WTC11 (cell line): ENCODE measurements around the gene PLCB2. TPM values are rescaled to one million over a fixed set of nuclear protein-coding genes. Genes with fewer than 3 reads are reported as not detected.

Source experiments
- ATAC-seq: fragments of 200-7000 bp; cut with Tn5 transposase; 2 replicates; pipeline ENCODE4 v1.10.0; 2021; ENCODE audit warnings: mild to moderate bottlenecking, moderate library complexity
- CTCF ChIA-PET: fragments of 300-600 bp; sonication (Branson Sonifier 250); formaldehyde crosslinking; loops from one replicate; lab custom pipeline; 2021; ENCODE audit warnings: antibody characterized with exemption; lab: Charles Lee
- POLR2A ChIA-PET: fragments of 350-600 bp; sonication (Branson Sonifier 250); formaldehyde crosslinking; loops from one replicate; lab custom pipeline; 2021; ENCODE audit warnings: antibody characterized with exemption; lab: Charles Lee
- DNase-seq: peaks from one replicate; pipeline ENCODE4 v3.0.0; 2021; ENCODE audit warnings: low spot score
- H3K27ac Mint-ChIP-seq: 2 replicates; pipeline ENCODE4 v1.8.0; 2021; ENCODE audit warnings: mixed read lengths
- H3K27me3 Mint-ChIP-seq: 2 replicates; pipeline ENCODE4 v1.8.0; 2021; ENCODE audit warnings: low read depth, mild to moderate bottlenecking, moderate library complexity, mixed read lengths
- H3K36me3 Mint-ChIP-seq: 2 replicates; pipeline ENCODE4 v1.8.0; 2021; ENCODE audit warnings: mixed read lengths
- H3K4me1 Mint-ChIP-seq: 2 replicates; pipeline ENCODE4 v1.8.0; 2022; ENCODE audit warnings: mixed read lengths
- H3K4me3 Mint-ChIP-seq: 2 replicates; pipeline ENCODE4 v1.8.0; 2021; ENCODE audit warnings: mild to moderate bottlenecking, moderate library complexity, mixed read lengths
- H3K9me3 Mint-ChIP-seq: 2 replicates; pipeline ENCODE4 v1.8.0; 2021; ENCODE audit warnings: mixed read lengths
- ATF2 ChIP-seq: sonication (generic); formaldehyde crosslinking; IDR thresholded peaks from 2 replicates; pipeline ENCODE4 v1.8.1; 2022; ENCODE audit warnings: low read depth, missing genetic modification reagents, borderline replicate concordance
- ELF4 ChIP-seq: sonication (generic); formaldehyde crosslinking; IDR thresholded peaks from 2 replicates; pipeline ENCODE4 v1.8.1; 2022; ENCODE audit warnings: low read depth, mild to moderate bottlenecking, moderate library complexity, missing genetic modification reagents
- FOXK1 ChIP-seq: sonication (generic); formaldehyde crosslinking; IDR thresholded peaks from 2 replicates; pipeline ENCODE4 v1.8.0; 2022; ENCODE audit warnings: mild to moderate bottlenecking, moderate library complexity, missing genetic modification reagents
- FOXP4 ChIP-seq: sonication (generic); formaldehyde crosslinking; IDR thresholded peaks from 2 replicates; pipeline ENCODE4 v1.8.0; 2022; ENCODE audit warnings: mild to moderate bottlenecking, missing genetic modification reagents
- GTF2I ChIP-seq: fragments of 250-450 bp; sonication (Bioruptor Pico); conservative IDR thresholded peaks from 2 replicates; pipeline ENCODE4 v1.4.0; 2021; ENCODE audit warnings: mild to moderate bottlenecking
- HMGXB4 ChIP-seq: sonication (generic); formaldehyde crosslinking; IDR thresholded peaks from 2 replicates; pipeline ENCODE4 v1.8.1; 2023; ENCODE audit warnings: mild to moderate bottlenecking, moderate library complexity, missing genetic modification reagents
- NFYB ChIP-seq: sonication (generic); formaldehyde crosslinking; conservative IDR thresholded peaks from 2 replicates; pipeline ENCODE4 v1.8.0; 2022; ENCODE audit warnings: low read depth, missing genetic modification reagents
- OVOL2 ChIP-seq: fragments of 250-450 bp; sonication (Bioruptor Pico); IDR thresholded peaks from 2 replicates; pipeline ENCODE4 v1.9.0; 2021; ENCODE audit warnings: mild to moderate bottlenecking, borderline replicate concordance
- SMAD4 ChIP-seq: sonication (generic); formaldehyde crosslinking; IDR thresholded peaks from 2 replicates; pipeline ENCODE4 v1.8.0; 2022; ENCODE audit warnings: mild to moderate bottlenecking, missing genetic modification reagents
- TEAD4 ChIP-seq: sonication (generic); formaldehyde crosslinking; IDR thresholded peaks from 2 replicates; pipeline ENCODE4 v1.8.0; 2022; ENCODE audit warnings: mild to moderate bottlenecking, missing genetic modification reagents
- USF1 ChIP-seq: sonication (generic); formaldehyde crosslinking; IDR thresholded peaks from 2 replicates; pipeline ENCODE4 v1.8.0; 2022; ENCODE audit warnings: mild to moderate bottlenecking, missing genetic modification reagents
- ZNF121 ChIP-seq: sonication (generic); formaldehyde crosslinking; IDR thresholded peaks from 2 replicates; pipeline ENCODE4 v1.8.0; 2023; ENCODE audit warnings: missing genetic modification reagents
- ZNF281 ChIP-seq: sonication (generic); formaldehyde crosslinking; IDR thresholded peaks from 2 replicates; pipeline ENCODE4 v1.8.0; 2023; ENCODE audit warnings: mild to moderate bottlenecking, missing genetic modification reagents
- ZNF396 ChIP-seq: fragments of 250-450 bp; sonication (Bioruptor Pico); IDR thresholded peaks from 2 replicates; pipeline ENCODE4 v1.8.0; 2021; ENCODE audit warnings: mild to moderate bottlenecking, moderate library complexity, borderline replicate concordance
- ZNF425 ChIP-seq: fragments of 250-450 bp; sonication (Bioruptor Pico); conservative IDR thresholded peaks from 2 replicates; pipeline ENCODE4 v1.9.0; 2021; ENCODE audit warnings: mild to moderate bottlenecking
- ZNF512 ChIP-seq: sonication (generic); formaldehyde crosslinking; IDR thresholded peaks from 2 replicates; pipeline ENCODE4 v1.8.1; 2022; ENCODE audit warnings: missing genetic modification reagents, borderline replicate concordance
- ZNF671 ChIP-seq: fragments of 250-450 bp; sonication (Bioruptor Pico); IDR thresholded peaks from 2 replicates; pipeline ENCODE4 v1.8.0; 2021; ENCODE audit warnings: mild to moderate bottlenecking
- ZSCAN18 ChIP-seq: fragments of 250-450 bp; sonication (Bioruptor Pico); IDR thresholded peaks from 2 replicates; pipeline ENCODE4 v2.1.2; 2022; ENCODE audit warnings: mild to moderate bottlenecking, moderate library complexity
- total RNA-seq: library from RNA; stranded (reverse); gene quantifications from 3 replicates; pipeline ENCODE4 v1.2.3, GENCODE V29; 2021

The PLCB2 gene
- total RNA-seq, 1 experiment from 2014 or later = 15.2 TPM

GRCh38 chr15:40347559-40348473 is 40.1 kb upstream of the PLCB2 start (continued):
- TF ChIP-seq ZNF281 (no peak), GTF2I (CRISPR knock-in tag) (no peak), ZNF121 (CRISPR knock-in tag) (no peak)

GRCh38 chr15:40346579-40347558 is 39.1 kb upstream of the PLCB2 start:
- Mint-ChIP-seq H3K36me3 (no peaks in the 10 kb centered on the region), H3K4me1 (peaks cover 8% of the 10 kb centered on the region), H3K27me3 (no peaks in the 10 kb centered on the region), H3K4me3 (no peak overlapping the region), H3K9me3 (no peaks in the 10 kb centered on the region), H3K27ac (no peak overlapping the region)
- ChIA-PET POLR2A (no interaction called here), CTCF (interaction anchor here (1.1 kb wide), 1 partner anchor 10 kb away, joined by 3 read pairs; no protein-coding TSS in a partner anchor)
- DNase-seq = no peak
- no peak for ATAC-seq
- TF ChIP-seq ZNF396 (CRISPR knock-in tag) = no peak
- TF ChIP-seq FOXP4 = no peak
- TF ChIP-seq ZNF425 (CRISPR knock-in tag) = no peak
- no peak for TF ChIP-seq ATF2 (CRISPR knock-in tag)
- TF ChIP-seq TEAD4 (CRISPR knock-in tag) = no peak
- TF ChIP-seq ZNF512 (CRISPR knock-in tag) = no peak
- TF ChIP-seq HMGXB4 = no peak
- TF ChIP-seq ZNF671 (CRISPR knock-in tag) = no peak
- TF ChIP-seq OVOL2 (CRISPR knock-in tag) = no peak
- TF ChIP-seq NFYB (CRISPR knock-in tag) = no peak
- no peak for TF ChIP-seq ZSCAN18 (CRISPR knock-in tag)
- no peak for TF ChIP-seq SMAD4 (CRISPR knock-in tag)
- TF ChIP-seq FOXK1 (CRISPR knock-in tag) = no peak
- TF ChIP-seq ELF4 (CRISPR knock-in tag) = no peak
- no peak for TF ChIP-seq USF1
